ENCODE results near the gene ZNF628. TPM values are rescaled to one million over a fixed set of nuclear protein-coding genes. Genes with fewer than 3 reads are reported as not detected.

The ZNF628 gene
- total RNA-seq, 1 donor from 2014 or later = 15.8 TPM

DNA sequence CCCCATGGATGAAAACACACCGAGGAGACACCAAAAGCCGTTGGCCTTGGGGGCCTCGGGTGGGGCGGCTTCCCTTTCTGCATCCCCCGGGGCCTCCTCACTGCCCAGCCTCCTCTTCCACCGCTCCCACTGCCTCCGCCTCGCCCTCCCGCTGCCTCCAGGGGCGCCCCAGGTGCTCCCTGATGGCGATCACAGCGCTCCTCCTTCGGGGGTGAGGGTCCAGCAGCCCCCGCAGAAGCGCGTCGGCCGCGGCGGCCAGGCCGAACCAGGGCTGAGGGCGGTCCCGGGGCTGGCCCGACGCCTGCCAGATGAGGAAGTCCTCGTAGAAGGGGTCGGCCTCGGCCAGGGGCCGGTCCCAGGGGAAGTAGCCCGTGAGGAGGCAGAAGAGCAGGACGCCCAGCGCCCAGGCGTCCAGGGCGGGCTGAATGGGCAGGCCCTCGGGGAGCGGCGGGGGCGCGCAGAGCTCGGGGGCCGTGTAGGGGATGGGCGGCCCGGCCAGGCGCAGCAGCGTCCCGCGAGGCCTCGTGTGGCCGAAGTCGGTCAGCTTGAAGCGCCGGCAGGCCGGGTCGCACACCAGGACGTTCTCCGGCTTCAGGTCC, 53.3 kb downstream of the ZNF628 start:
- TF ChIP-seq, protein P1, sequence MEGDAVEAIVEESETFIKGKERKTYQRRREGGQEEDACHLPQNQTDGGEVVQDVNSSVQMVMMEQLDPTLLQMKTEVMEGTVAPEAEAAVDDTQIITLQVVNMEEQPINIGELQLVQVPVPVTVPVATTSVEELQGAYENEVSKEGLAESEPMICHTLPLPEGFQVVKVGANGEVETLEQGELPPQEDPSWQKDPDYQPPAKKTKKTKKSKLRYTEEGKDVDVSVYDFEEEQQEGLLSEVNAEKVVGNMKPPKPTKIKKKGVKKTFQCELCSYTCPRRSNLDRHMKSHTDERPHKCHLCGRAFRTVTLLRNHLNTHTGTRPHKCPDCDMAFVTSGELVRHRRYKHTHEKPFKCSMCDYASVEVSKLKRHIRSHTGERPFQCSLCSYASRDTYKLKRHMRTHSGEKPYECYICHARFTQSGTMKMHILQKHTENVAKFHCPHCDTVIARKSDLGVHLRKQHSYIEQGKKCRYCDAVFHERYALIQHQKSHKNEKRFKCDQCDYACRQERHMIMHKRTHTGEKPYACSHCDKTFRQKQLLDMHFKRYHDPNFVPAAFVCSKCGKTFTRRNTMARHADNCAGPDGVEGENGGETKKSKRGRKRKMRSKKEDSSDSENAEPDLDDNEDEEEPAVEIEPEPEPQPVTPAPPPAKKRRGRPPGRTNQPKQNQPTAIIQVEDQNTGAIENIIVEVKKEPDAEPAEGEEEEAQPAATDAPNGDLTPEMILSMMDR (IDR thresholded peaks at IDR 0.05; ENCODE audit: insufficient read depth, low read length, poor library complexity, severe bottlenecking) = no peak
- no peak for DNase-seq (ENCODE audit: low read depth)

DNA sequence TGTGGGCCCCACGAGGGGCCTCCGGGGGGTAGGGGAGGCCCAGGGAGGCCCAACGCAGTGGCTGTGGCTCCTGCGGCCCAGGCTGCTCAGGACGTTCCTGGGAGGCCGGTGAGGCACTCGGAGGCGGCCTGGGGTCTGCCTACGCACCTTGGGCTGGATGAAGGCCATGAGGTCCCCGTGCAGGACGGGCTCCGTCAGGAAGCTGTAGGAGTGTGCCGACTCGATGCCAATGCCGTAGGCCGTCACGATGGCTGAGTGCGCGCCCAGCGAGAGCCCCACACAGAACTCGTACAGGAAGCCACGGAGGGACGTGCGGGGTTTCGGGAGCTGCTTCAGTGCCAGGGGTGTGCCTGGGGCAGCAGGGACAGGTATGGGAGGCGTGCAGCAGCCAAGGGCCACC, 54.6 kb downstream of the ZNF628 start:
- TF ChIP-seq, protein P1 (IDR thresholded peaks at IDR 0.05; ENCODE audit: insufficient read depth, low read length, poor library complexity, severe bottlenecking) = no peak
- no peak overlapping the region for H3K4me3 ChIP-seq (ENCODE audit: low read depth, low read length)
- DNase-seq (ENCODE audit: low read depth) = no peak
- no peaks in the 10 kb centered on the region for H3K36me3 ChIP-seq (ENCODE audit: control insufficient read depth, insufficient read depth, low read length)
- H3K27me3 ChIP-seq (ENCODE audit: control insufficient read depth, insufficient read depth, low read length) = no peaks in the 10 kb centered on the region

More for the DNA sequence above, 53.3 kb downstream of the ZNF628 start:
- peaks cover 4% of the 10 kb centered on the region for H3K27me3 ChIP-seq (ENCODE audit: control insufficient read depth, insufficient read depth, low read length)
- no peaks in the 10 kb centered on the region for H3K36me3 ChIP-seq (ENCODE audit: control insufficient read depth, insufficient read depth, low read length)
- no peak overlapping the region for H3K4me3 ChIP-seq (ENCODE audit: low read depth, low read length)

Other genes with a start within 250 kb of the ZNF628 start
- gene TMEM86B, start 247.9 kb upstream of the ZNF628 start, total RNA-seq = 2.3 and 7.5 TPM in 2 replicates
- 41.5 and 51.3 TPM in 2 replicates for gene PPP6R1, start 217.6 kb upstream of the ZNF628 start, total RNA-seq
- 64.3 and 77.8 TPM in 2 replicates for gene HSPBP1, start 196.5 kb upstream of the ZNF628 start, total RNA-seq
- gene BRSK1, start 192.6 kb upstream of the ZNF628 start, total RNA-seq = 4.7 and 6.0 TPM in 2 replicates
- gene TMEM150B, start 151.3 kb upstream of the ZNF628 start, total RNA-seq = not detected in 2 replicates
- 9.6 and 11.9 TPM in 2 replicates for gene KMT5C, start 136.7 kb upstream of the ZNF628 start, total RNA-seq
- gene COX6B2, start 121.9 kb upstream of the ZNF628 start, total RNA-seq = 0.14 and 0.29 TPM in 2 replicates
- gene GARIN5B, start 113.4 kb upstream of the ZNF628 start, total RNA-seq = 0.07 TPM in 1 of 2 replicates, not detected in the other
- 32.1 and 38.7 TPM in 2 replicates for gene IL11, start 106.2 kb upstream of the ZNF628 start, total RNA-seq
- gene TMEM190, start 99.8 kb upstream of the ZNF628 start, total RNA-seq = not detected in 2 replicates
- 1.4 and 4.1 TPM in 2 replicates for gene TMEM238, start 92.3 kb upstream of the ZNF628 start, total RNA-seq
- 630 and 742 TPM in 2 replicates for gene RPL28, start 90.7 kb upstream of the ZNF628 start, total RNA-seq
- 53.4 and 53.6 TPM in 2 replicates for gene UBE2S, start 68.8 kb upstream of the ZNF628 start, total RNA-seq
- not detected in 2 replicates for gene SHISA7, start 33.3 kb upstream of the ZNF628 start, total RNA-seq
- 49.8 and 60.5 TPM in 2 replicates for gene ISOC2, start 15.0 kb upstream of the ZNF628 start, total RNA-seq
- gene C19orf85, start 11.9 kb upstream of the ZNF628 start, total RNA-seq = not detected in 2 replicates
- 17.1 and 18.2 TPM in 2 replicates for gene NAT14, start 8.6 kb downstream of the ZNF628 start, total RNA-seq
- 0.21 and 0.33 TPM in 2 replicates for gene SSC5D, start 11.8 kb downstream of the ZNF628 start, total RNA-seq
- 0.14 and 0.17 TPM in 2 replicates for gene SBK2, start 60.5 kb downstream of the ZNF628 start, total RNA-seq
- 0.33 TPM in 1 of 2 replicates, not detected in the other for gene SBK3, start 68.9 kb downstream of the ZNF628 start, total RNA-seq
- 14.4 and 22.0 TPM in 2 replicates for gene ZNF579, start 104.2 kb downstream of the ZNF628 start, total RNA-seq
- gene FIZ1, start 122.9 kb downstream of the ZNF628 start, total RNA-seq = 8.4 and 9.4 TPM in 2 replicates
- 32.7 and 35.0 TPM in 2 replicates for gene ZNF524, start 123.7 kb downstream of the ZNF628 start, total RNA-seq
- 5.6 and 7.6 TPM in 2 replicates for gene ZNF865, start 129.0 kb downstream of the ZNF628 start, total RNA-seq
- gene ZNF784, start 147.9 kb downstream of the ZNF628 start, total RNA-seq = 3.6 and 6.3 TPM in 2 replicates
- gene ZNF580, start 164.4 kb downstream of the ZNF628 start, total RNA-seq = 10.1 and 10.4 TPM in 2 replicates
- 36.9 and 41.8 TPM in 2 replicates for gene ZNF581, start 167.0 kb downstream of the ZNF628 start, total RNA-seq
- gene CCDC106, start 171.6 kb downstream of the ZNF628 start, total RNA-seq = 12.0 and 12.2 TPM in 2 replicates
- 153 and 164 TPM in 2 replicates for gene U2AF2, start 178.4 kb downstream of the ZNF628 start, total RNA-seq
- gene EPN1, start 198.6 kb downstream of the ZNF628 start, total RNA-seq = 155 and 186 TPM in 2 replicates

All from kidney epithelial cell (primary cell).